ENCODE results near the gene TMEM170A.
"Not testable (repeated sequence)": the region's sequence is repeated elsewhere in the genome, so short reads cannot be mapped to it uniquely, and the experiment has no call there.

TMEM170A gene

GRCh38 chr16:75456971-75457370 is 7.5 kb downstream of the TMEM170A start:
- H3K9me3 ChIP-seq (ENCODE audit: control insufficient read depth in 5 of 5, low read length in 5 of 5), result no peaks in the 10 kb centered on the region
- no peak overlapping the region for H3K9ac ChIP-seq (ENCODE audit: low read length in 5 of 5)
- no peaks in the 10 kb centered on the region for H3K27me3 ChIP-seq (ENCODE audit: control insufficient read depth in 5 of 5, insufficient read depth in 4 of 5, low read length in 5 of 5)
- peaks cover 0 to 5% (median 4%) of the 10 kb centered on the region in 5 donors for H3K4me1 ChIP-seq (ENCODE audit: control insufficient read depth in 5 of 5, insufficient read depth in 5 of 5, low read length in 5 of 5)
- H3K4me3 ChIP-seq (ENCODE audit: low read depth in 1 of 5, low read length in 5 of 5), result no peak overlapping the region
- no peak overlapping the region for H3K27ac ChIP-seq (ENCODE audit: low read depth, low read length)
- H3K36me3 ChIP-seq (ENCODE audit: control insufficient read depth in 5 of 5, insufficient read depth in 5 of 5, low read length in 5 of 5), result no peaks in the 10 kb centered on the region

GRCh38 chr16:75456486-75456885 is 8.0 kb downstream of the TMEM170A start:
- not testable (repeated sequence) for H3K27ac ChIP-seq (ENCODE audit: low read depth, low read length); H3K9ac ChIP-seq (ENCODE audit: low read length in 5 of 5); H3K9me3 ChIP-seq (ENCODE audit: control insufficient read depth in 5 of 5, low read length in 5 of 5)

GRCh38 chr16:75455677-75456076 is 8.8 kb downstream of the TMEM170A start:
- Histone ChIP-seq H3K9me3 (ENCODE audit: control insufficient read depth in 5 of 5, low read length in 5 of 5) (no peaks in the 10 kb centered on the region), H3K27me3 (ENCODE audit: control insufficient read depth in 5 of 5, insufficient read depth in 4 of 5, low read length in 5 of 5) (no peaks in the 10 kb centered on the region), H3K27ac (ENCODE audit: low read depth, low read length) (no peak overlapping the region), H3K4me1 (ENCODE audit: control insufficient read depth in 5 of 5, insufficient read depth in 5 of 5, low read length in 5 of 5) (peaks cover 0 to 5% (median 4%) of the 10 kb centered on the region in 5 donors), H3K36me3 (ENCODE audit: control insufficient read depth in 5 of 5, insufficient read depth in 5 of 5, low read length in 5 of 5) (peaks cover 0 to 8% (median 4%) of the 10 kb centered on the region in 5 donors), H3K4me3 (ENCODE audit: low read depth in 1 of 5, low read length in 5 of 5) (no peak overlapping the region), H3K9ac (ENCODE audit: low read length in 5 of 5) (no peak overlapping the region)

More at GRCh38 chr16:75456486-75456885, 8.0 kb downstream of the TMEM170A start:
- H3K4me1 ChIP-seq (ENCODE audit: control insufficient read depth in 5 of 5, insufficient read depth in 5 of 5, low read length in 5 of 5); H3K36me3 ChIP-seq (ENCODE audit: control insufficient read depth in 5 of 5, insufficient read depth in 5 of 5, low read length in 5 of 5); H3K4me3 ChIP-seq (ENCODE audit: low read depth in 1 of 5, low read length in 5 of 5); H3K27me3 ChIP-seq (ENCODE audit: control insufficient read depth in 5 of 5, insufficient read depth in 4 of 5, low read length in 5 of 5): not testable (repeated sequence)

- H3K27ac ChIP-seq (ENCODE audit: low read depth, low read length), result no peak overlapping the region
- H3K27me3 ChIP-seq (ENCODE audit: control insufficient read depth in 5 of 5, insufficient read depth in 4 of 5, low read length in 5 of 5), result no peaks in the 10 kb centered on the region
- H3K4me1 ChIP-seq (ENCODE audit: control insufficient read depth in 5 of 5, insufficient read depth in 5 of 5, low read length in 5 of 5), result peaks cover 0 to 5% (median 4%) of the 10 kb centered on the region in 5 donors
- H3K4me3 ChIP-seq (ENCODE audit: low read depth in 1 of 5, low read length in 5 of 5), result no peak overlapping the region
- H3K9ac ChIP-seq (ENCODE audit: low read length in 5 of 5), result no peak overlapping the region
- H3K9me3 ChIP-seq (ENCODE audit: control insufficient read depth in 5 of 5, low read length in 5 of 5), result no peaks in the 10 kb centered on the region
- peaks cover 2 to 18% (median 5%) of the 10 kb centered on the region in 5 donors for H3K36me3 ChIP-seq (ENCODE audit: control insufficient read depth in 5 of 5, insufficient read depth in 5 of 5, low read length in 5 of 5)
These were observed 11.9 kb downstream of the TMEM170A start for GRCh38 chr16:75452464-75453190.

- no peak overlapping the region for H3K27ac ChIP-seq (ENCODE audit: low read depth, low read length)
- H3K9ac ChIP-seq (ENCODE audit: low read length in 5 of 5), result no peak overlapping the region
- H3K36me3 ChIP-seq (ENCODE audit: control insufficient read depth in 5 of 5, insufficient read depth in 5 of 5, low read length in 5 of 5), result peaks cover 2 to 22% (median 8%) of the 10 kb centered on the region in 5 donors
- H3K4me1 ChIP-seq (ENCODE audit: control insufficient read depth in 5 of 5, insufficient read depth in 5 of 5, low read length in 5 of 5), result no peaks in the 10 kb centered on the region
- H3K9me3 ChIP-seq (ENCODE audit: control insufficient read depth in 5 of 5, low read length in 5 of 5), result no peaks in the 10 kb centered on the region
- no peak overlapping the region for H3K4me3 ChIP-seq (ENCODE audit: low read depth in 1 of 5, low read length in 5 of 5)
- H3K27me3 ChIP-seq (ENCODE audit: control insufficient read depth in 5 of 5, insufficient read depth in 4 of 5, low read length in 5 of 5), result no peaks in the 10 kb centered on the region
These were observed 18.1 kb downstream of the TMEM170A start for GRCh38 chr16:75446416-75446815.

- H3K27ac ChIP-seq (ENCODE audit: low read depth, low read length), result no peak overlapping the region
- peaks cover 0 to 16% (median 2%) of the 10 kb centered on the region in 5 donors for H3K36me3 ChIP-seq (ENCODE audit: control insufficient read depth in 5 of 5, insufficient read depth in 5 of 5, low read length in 5 of 5)
- no peaks in the 10 kb centered on the region for H3K27me3 ChIP-seq (ENCODE audit: control insufficient read depth in 5 of 5, insufficient read depth in 4 of 5, low read length in 5 of 5)
- no peaks in the 10 kb centered on the region for H3K4me1 ChIP-seq (ENCODE audit: control insufficient read depth in 5 of 5, insufficient read depth in 5 of 5, low read length in 5 of 5)
- H3K4me3 ChIP-seq (ENCODE audit: low read depth in 1 of 5, low read length in 5 of 5), result no peak overlapping the region
- no peaks in the 10 kb centered on the region for H3K9me3 ChIP-seq (ENCODE audit: control insufficient read depth in 5 of 5, low read length in 5 of 5)
- no peak overlapping the region for H3K9ac ChIP-seq (ENCODE audit: low read length in 5 of 5)
These were observed 19.2 kb downstream of the TMEM170A start for GRCh38 chr16:75445298-75445697.

GRCh38 chr16:75443298-75443697 is 21.2 kb downstream of the TMEM170A start:
- no peak overlapping the region for H3K9ac ChIP-seq (ENCODE audit: low read length in 5 of 5)
- no peak overlapping the region for H3K4me3 ChIP-seq (ENCODE audit: low read depth in 1 of 5, low read length in 5 of 5)
- no peaks in the 10 kb centered on the region for H3K4me1 ChIP-seq (ENCODE audit: control insufficient read depth in 5 of 5, insufficient read depth in 5 of 5, low read length in 5 of 5)
- no peaks in the 10 kb centered on the region for H3K9me3 ChIP-seq (ENCODE audit: control insufficient read depth in 5 of 5, low read length in 5 of 5)
- peaks cover 0 to 11% (median 2%) of the 10 kb centered on the region in 5 donors for H3K36me3 ChIP-seq (ENCODE audit: control insufficient read depth in 5 of 5, insufficient read depth in 5 of 5, low read length in 5 of 5)
- H3K27me3 ChIP-seq (ENCODE audit: control insufficient read depth in 5 of 5, insufficient read depth in 4 of 5, low read length in 5 of 5), result no peaks in the 10 kb centered on the region
- H3K27ac ChIP-seq (ENCODE audit: low read depth, low read length), result no peak overlapping the region

GRCh38 chr16:75433732-75434413 is 30.6 kb downstream of the TMEM170A start:
- H3K9me3 ChIP-seq (ENCODE audit: control insufficient read depth in 5 of 5, low read length in 5 of 5), result no peaks in the 10 kb centered on the region
- H3K4me3 ChIP-seq (ENCODE audit: low read depth in 1 of 5, low read length in 5 of 5), result peak overlapping the region; percentile 75 to 97 (median 91)
- no peaks in the 10 kb centered on the region for H3K27me3 ChIP-seq (ENCODE audit: control insufficient read depth in 5 of 5, insufficient read depth in 4 of 5, low read length in 5 of 5)
- no peaks in the 10 kb centered on the region for H3K36me3 ChIP-seq (ENCODE audit: control insufficient read depth in 5 of 5, insufficient read depth in 5 of 5, low read length in 5 of 5)
- H3K4me1 ChIP-seq (ENCODE audit: control insufficient read depth in 5 of 5, insufficient read depth in 5 of 5, low read length in 5 of 5), result peaks cover 0 to 19% (median 17%) of the 10 kb centered on the region in 5 donors
- H3K27ac ChIP-seq (ENCODE audit: low read depth, low read length), result peak overlapping the region; percentile 67
- peak overlapping the region; percentile 10 to 94 (median 89) for H3K9ac ChIP-seq (ENCODE audit: low read length in 5 of 5)

GRCh38 chr16:75432828-75433731 is 31.4 kb downstream of the TMEM170A start, which contains the start of gene CFDP1:
TSS of gene CFDP1 (minus strand) at chr16:75433503. CDS start at chr16:75433352, 151 bp downstream.
- Histone ChIP-seq H3K36me3 (ENCODE audit: control insufficient read depth in 5 of 5, insufficient read depth in 5 of 5, low read length in 5 of 5) (no peaks in the 10 kb centered on the region), H3K9ac (ENCODE audit: low read length in 5 of 5) (peak within 1 kb of the TSS; percentile 56 to 94 (median 89)), H3K4me1 (ENCODE audit: control insufficient read depth in 5 of 5, insufficient read depth in 5 of 5, low read length in 5 of 5) (peaks cover 0 to 19% (median 17%) of the 10 kb centered on the region in 5 donors), H3K9me3 (ENCODE audit: control insufficient read depth in 5 of 5, low read length in 5 of 5) (no peaks in the 10 kb centered on the region), H3K4me3 (ENCODE audit: low read depth in 1 of 5, low read length in 5 of 5) (peak within 1 kb of the TSS; percentile 75 to 97 (median 91)), H3K27me3 (ENCODE audit: control insufficient read depth in 5 of 5, insufficient read depth in 4 of 5, low read length in 5 of 5) (no peaks in the 10 kb centered on the region), H3K27ac (ENCODE audit: low read depth, low read length) (peak within 1 kb of the TSS; percentile 67)

Measured in subcutaneous abdominal adipose tissue (tissue), 5 donors.